Upper lobe of right lung (tissue), 1 donor: Measurements from ENCODE around the gene SKOR2. TPM values are rescaled to one million over a fixed set of nuclear protein-coding genes. Genes with fewer than 3 reads are reported as not detected.

Experiments
- ATAC-seq: fragments of 200-7000 bp; cut with Tn5 transposase; one replicate; pipeline ENCODE4 v1.9.1; 2020; ENCODE audit warnings: mild to moderate bottlenecking, moderate library complexity
- DNase-seq: peaks from one replicate; pipeline ENCODE4 v3.0.0-alpha.2; 2020
- H3K27ac ChIP-seq: fragments of 200-600 bp; one replicate; pipeline ENCODE4 v1.8.0; 2022
- H3K27me3 ChIP-seq: fragments of 200-600 bp; one replicate; pipeline ENCODE4 v1.8.0; 2022; ENCODE audit warnings: mild to moderate bottlenecking
- H3K36me3 ChIP-seq: fragments of 200-600 bp; one replicate; pipeline ENCODE4 v1.8.0; 2022
- H3K4me1 ChIP-seq: fragments of 200-600 bp; one replicate; pipeline ENCODE4 v1.8.0; 2022
- H3K4me3 ChIP-seq: fragments of 200-600 bp; one replicate; pipeline ENCODE4 v1.8.0; 2022; ENCODE audit warnings: mild to moderate bottlenecking
- H3K9me3 ChIP-seq: fragments of 200-600 bp; one replicate; pipeline ENCODE4 v1.8.0; 2022
- intact Hi-C: fragments of 100-400 bp; cut with DNase I; formaldehyde crosslinking; loops from one replicate; pipeline ENCODE4 v1.11.0; 2022
- long read RNA-seq: library from polyadenylated mRNA; unstranded; transcript quantifications from one replicate; pipeline ENCODE4 v2.0.0, GENCODE V29; 2021
- total RNA-seq: library from RNA; stranded (reverse); fragmentation: NEBNext Ultra II Directional; extraction: Animal tissue kit (Norgen Biotek cat#: 25700); gene quantifications from one replicate; pipeline ENCODE4 v1.2.1, GENCODE V29; 2021
- TF ChIP-seq, protein P1 (sequence below): fragments of 200-600 bp; IDR thresholded peaks from one replicate; pipeline ENCODE4 v1.8.0; 2022; ENCODE audit warnings: antibody characterized with exemption
- donor health status: DM: no; HTN: yes; CAD: no; lungs with severe emphysema.

The SKOR2 gene, protein sequence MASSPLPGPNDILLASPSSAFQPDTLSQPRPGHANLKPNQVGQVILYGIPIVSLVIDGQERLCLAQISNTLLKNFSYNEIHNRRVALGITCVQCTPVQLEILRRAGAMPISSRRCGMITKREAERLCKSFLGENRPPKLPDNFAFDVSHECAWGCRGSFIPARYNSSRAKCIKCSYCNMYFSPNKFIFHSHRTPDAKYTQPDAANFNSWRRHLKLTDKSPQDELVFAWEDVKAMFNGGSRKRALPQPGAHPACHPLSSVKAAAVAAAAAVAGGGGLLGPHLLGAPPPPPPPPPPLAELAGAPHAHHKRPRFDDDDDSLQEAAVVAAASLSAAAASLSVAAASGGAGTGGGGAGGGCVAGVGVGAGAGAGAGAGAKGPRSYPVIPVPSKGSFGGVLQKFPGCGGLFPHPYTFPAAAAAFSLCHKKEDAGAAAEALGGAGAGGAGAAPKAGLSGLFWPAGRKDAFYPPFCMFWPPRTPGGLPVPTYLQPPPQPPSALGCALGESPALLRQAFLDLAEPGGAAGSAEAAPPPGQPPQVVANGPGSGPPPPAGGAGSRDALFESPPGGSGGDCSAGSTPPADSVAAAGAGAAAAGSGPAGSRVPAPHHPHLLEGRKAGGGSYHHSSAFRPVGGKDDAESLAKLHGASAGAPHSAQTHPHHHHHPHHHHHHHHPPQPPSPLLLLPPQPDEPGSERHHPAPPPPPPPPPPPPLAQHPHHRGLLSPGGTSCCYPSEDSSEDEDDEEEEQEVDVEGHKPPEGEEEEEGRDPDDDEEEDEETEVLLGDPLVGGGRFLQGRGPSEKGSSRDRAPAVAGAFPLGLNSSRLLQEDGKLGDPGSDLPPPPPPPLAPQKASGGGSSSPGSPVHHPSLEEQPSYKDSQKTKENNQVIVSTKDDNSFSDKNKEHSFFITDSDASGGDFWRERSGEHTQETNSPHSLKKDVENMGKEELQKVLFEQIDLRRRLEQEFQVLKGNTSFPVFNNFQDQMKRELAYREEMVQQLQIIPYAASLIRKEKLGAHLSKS
- not detected for total RNA-seq
- long read RNA-seq = 0 reads

DNA sequence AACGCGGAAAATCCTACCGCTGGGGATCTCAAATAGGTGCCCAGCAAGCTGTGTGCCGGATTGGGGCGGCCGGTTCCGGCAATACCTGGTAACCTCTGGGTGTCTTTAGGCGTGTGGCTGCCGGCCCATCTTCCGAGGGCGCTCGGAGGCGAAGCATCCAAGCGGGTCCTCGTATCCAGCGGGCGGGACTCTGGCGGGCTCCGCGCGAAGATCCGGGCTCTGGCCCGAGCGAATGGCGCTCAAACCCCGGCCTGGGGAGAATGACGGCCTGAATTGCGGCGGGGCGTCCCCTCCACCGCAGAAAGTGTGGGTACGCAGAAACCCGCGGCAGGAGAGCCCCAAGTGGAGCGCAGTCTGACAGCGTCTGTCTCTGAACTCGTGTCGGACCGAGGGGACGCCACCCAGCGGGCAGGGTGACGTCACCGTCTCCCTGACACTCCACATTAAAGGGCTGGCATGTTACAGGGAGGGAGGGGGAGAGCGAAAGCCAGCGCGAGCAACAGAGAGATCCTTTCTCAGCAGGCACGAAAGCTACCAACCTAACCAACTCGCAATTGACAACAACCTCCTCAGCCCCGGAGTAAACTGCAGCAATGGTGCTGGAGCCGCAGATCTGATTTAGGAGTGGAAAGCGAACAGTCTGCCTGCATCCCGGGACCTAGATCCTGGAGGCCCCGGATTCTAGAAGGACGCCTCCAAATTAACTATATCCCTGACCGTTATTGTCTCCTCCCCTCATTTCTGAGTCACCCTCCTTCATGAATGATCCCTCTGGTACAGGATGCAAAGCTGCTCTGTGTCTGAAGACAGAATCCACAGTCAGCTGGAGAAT lies at the start of gene SKOR2:
SKOR2 (minus strand) TSS at position 372 of the 832 bp plus-strand sequence. CDS start 2,477 bp downstream, outside the sequence.
- Histone ChIP-seq H3K27ac (no peak within 1 kb of the TSS), H3K9me3 (no peaks in the 10 kb centered on the region), H3K4me1 (peaks cover 2% of the 10 kb centered on the region), H3K27me3 (peaks cover 92% of the 10 kb centered on the region), H3K36me3 (no peaks in the 10 kb centered on the region), H3K4me3 (no peak within 1 kb of the TSS)
- intact Hi-C loops = no loop called here
- TF ChIP-seq, protein P1, sequence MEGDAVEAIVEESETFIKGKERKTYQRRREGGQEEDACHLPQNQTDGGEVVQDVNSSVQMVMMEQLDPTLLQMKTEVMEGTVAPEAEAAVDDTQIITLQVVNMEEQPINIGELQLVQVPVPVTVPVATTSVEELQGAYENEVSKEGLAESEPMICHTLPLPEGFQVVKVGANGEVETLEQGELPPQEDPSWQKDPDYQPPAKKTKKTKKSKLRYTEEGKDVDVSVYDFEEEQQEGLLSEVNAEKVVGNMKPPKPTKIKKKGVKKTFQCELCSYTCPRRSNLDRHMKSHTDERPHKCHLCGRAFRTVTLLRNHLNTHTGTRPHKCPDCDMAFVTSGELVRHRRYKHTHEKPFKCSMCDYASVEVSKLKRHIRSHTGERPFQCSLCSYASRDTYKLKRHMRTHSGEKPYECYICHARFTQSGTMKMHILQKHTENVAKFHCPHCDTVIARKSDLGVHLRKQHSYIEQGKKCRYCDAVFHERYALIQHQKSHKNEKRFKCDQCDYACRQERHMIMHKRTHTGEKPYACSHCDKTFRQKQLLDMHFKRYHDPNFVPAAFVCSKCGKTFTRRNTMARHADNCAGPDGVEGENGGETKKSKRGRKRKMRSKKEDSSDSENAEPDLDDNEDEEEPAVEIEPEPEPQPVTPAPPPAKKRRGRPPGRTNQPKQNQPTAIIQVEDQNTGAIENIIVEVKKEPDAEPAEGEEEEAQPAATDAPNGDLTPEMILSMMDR = no peak
- DNase-seq (no peak), ATAC-seq (no peak)

DNA sequence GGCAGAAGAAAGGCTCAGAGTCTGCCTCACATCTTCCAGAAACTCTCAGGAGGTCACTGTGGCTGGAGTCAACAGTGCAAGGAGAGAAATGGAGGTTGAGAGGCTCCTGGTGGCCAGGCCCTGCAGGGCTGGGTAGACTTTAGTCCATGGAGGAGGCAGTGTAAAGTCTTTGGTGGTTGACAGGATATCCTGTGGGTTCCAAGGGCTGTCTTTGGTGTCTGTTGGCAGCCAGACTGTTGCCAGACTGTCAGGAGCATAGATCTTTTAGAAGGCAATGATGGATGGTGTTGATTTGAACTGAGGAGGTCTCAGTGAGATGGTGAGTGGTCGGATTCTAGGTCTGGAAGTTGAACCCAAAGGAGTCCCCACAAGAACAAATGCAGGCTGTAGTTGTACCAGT lies 45.0 kb upstream of the SKOR2 start:
- TF ChIP-seq, protein P1 = no peak
- Histone ChIP-seq H3K27ac (no peak overlapping the region), H3K4me3 (no peak overlapping the region), H3K9me3 (no peaks in the 10 kb centered on the region), H3K36me3 (no peaks in the 10 kb centered on the region), H3K4me1 (no peaks in the 10 kb centered on the region), H3K27me3 (no peaks in the 10 kb centered on the region)
- ATAC-seq (no peak), DNase-seq (no peak)
- intact Hi-C loops = no loop called here

DNA sequence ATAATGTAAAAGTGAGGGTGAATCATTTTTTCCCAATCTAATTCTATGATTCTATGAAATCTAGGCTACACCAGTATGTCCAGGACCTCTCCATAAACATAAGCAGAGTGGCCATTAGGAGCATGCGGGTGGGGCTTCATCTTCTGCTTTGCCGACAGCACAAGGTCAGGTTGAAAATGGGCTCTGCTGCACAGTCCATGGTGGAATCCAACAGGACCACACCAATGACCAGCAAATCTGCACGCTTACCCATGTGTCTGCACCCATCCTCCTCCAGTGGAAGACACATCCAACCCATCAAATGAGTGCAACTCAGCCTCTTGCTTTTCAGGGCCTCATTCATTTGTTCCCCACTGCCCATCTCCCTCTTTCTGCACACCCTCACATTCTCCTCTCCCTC lies 43.3 kb upstream of the SKOR2 start:
- no peak overlapping the region for H3K27ac ChIP-seq
- H3K9me3 ChIP-seq = no peaks in the 10 kb centered on the region
- H3K4me3 ChIP-seq = no peak overlapping the region
- intact Hi-C loops = no loop called here
- no peaks in the 10 kb centered on the region for H3K4me1 ChIP-seq
- H3K36me3 ChIP-seq = no peaks in the 10 kb centered on the region
- ATAC-seq (no peak), DNase-seq (no peak)
- H3K27me3 ChIP-seq = no peaks in the 10 kb centered on the region
- TF ChIP-seq, protein P1 = no peak

- ATAC-seq (no peak), DNase-seq (no peak)
- H3K9me3 ChIP-seq = no peaks in the 10 kb centered on the region
- intact Hi-C loops = no loop called here
- TF ChIP-seq, protein P1 = no peak
- H3K4me3 ChIP-seq = no peak overlapping the region
- H3K4me1 ChIP-seq = no peaks in the 10 kb centered on the region
- H3K27ac ChIP-seq = no peak overlapping the region
- no peaks in the 10 kb centered on the region for H3K36me3 ChIP-seq
- no peaks in the 10 kb centered on the region for H3K27me3 ChIP-seq
Observed at GRCh38 chr18:47288741-47289140, 37.3 kb upstream of the SKOR2 start.
